MM.1S (cell line): Measurements from ENCODE around the gene PEX19.

Experiments used
- DNase-seq: peaks from one replicate; pipeline ENCODE4 v3.0.0-alpha.2; 2015
- H2AFZ ChIP-seq: fragments of 300-600 bp; sonication (generic); 2 replicates; pipeline ENCODE4 v1.6.0; 2016; ENCODE audit warnings: antibody characterized with exemption, low read length
- H3F3A ChIP-seq: fragments of 300-600 bp; sonication (generic); 2 replicates; pipeline ENCODE4 v1.6.1; 2016; ENCODE audit warnings: mild to moderate bottlenecking, antibody characterized with exemption, low read length, moderate library complexity, mixed read lengths; ENCODE audit not compliant: insufficient read depth
- H3K27ac ChIP-seq: fragments of 300-600 bp; sonication (generic); 2 replicates; pipeline ENCODE4 v1.5.1; 2016; ENCODE audit warnings: mild to moderate bottlenecking, low read length
- H3K27me3 ChIP-seq: fragments of 300-600 bp; sonication (generic); replicated peaks from 2 replicates; pipeline ENCODE4 v1.6.0; 2016; ENCODE audit warnings: low read length; ENCODE audit not compliant: insufficient read depth
- H3K36me3 ChIP-seq: fragments of 300-600 bp; sonication (generic); replicated peaks from 2 replicates; pipeline ENCODE4 v1.6.1; 2016; ENCODE audit warnings: mild to moderate bottlenecking, low read length, mixed read lengths; ENCODE audit not compliant: insufficient read depth
- H3K4me1 ChIP-seq: fragments of 300-600 bp; sonication (generic); 2 replicates; pipeline ENCODE4 v1.6.1; 2016; ENCODE audit warnings: low read length, mixed read lengths
- H3K4me2 ChIP-seq: fragments of 300-600 bp; sonication (generic); 2 replicates; pipeline ENCODE4 v1.6.0; 2016; ENCODE audit warnings: low read depth, low read length
- H3K4me3 ChIP-seq: fragments of 300-600 bp; sonication (generic); 2 replicates; pipeline ENCODE4 v1.5.1; 2016; ENCODE audit warnings: low read length, mixed read lengths
- H3K79me2 ChIP-seq: fragments of 300-600 bp; sonication (generic); 2 replicates; pipeline ENCODE4 v1.6.1; 2016; ENCODE audit warnings: mixed run types, low read length, mixed read lengths
- H3K9ac ChIP-seq: fragments of 300-600 bp; sonication (generic); 2 replicates; pipeline ENCODE4 v1.6.1; 2016; ENCODE audit warnings: low read length, mixed read lengths
- H3K9me2 ChIP-seq: fragments of 300-600 bp; sonication (generic); replicated peaks from 2 replicates; pipeline ENCODE4 v1.6.1; 2016; ENCODE audit warnings: mild to moderate bottlenecking, low read length, mixed read lengths; ENCODE audit not compliant: insufficient read depth
- H3K9me3 ChIP-seq: fragments of 300-600 bp; sonication (generic); replicated peaks from 2 replicates; pipeline ENCODE4 v1.6.1; 2016; ENCODE audit warnings: mild to moderate bottlenecking, low read length, mixed read lengths; ENCODE audit not compliant: insufficient read depth
- H4K20me1 ChIP-seq: fragments of 300-600 bp; sonication (generic); 2 replicates; pipeline ENCODE4 v1.6.1; 2016; ENCODE audit warnings: mild to moderate bottlenecking, low read length, moderate library complexity, mixed read lengths; ENCODE audit not compliant: insufficient read depth
- EZH2 ChIP-seq: fragments of 300-600 bp; sonication (generic); optimal IDR thresholded peaks from 2 replicates; pipeline ENCODE3; 2017; ENCODE audit warnings: low read depth, mild to moderate bottlenecking, antibody characterized with exemption, low read length, mixed read lengths
- EZH2phosphoT487 ChIP-seq: fragments of 300-600 bp; sonication (generic); IDR thresholded peaks from 2 replicates; pipeline ENCODE4 v1.6.1; 2018; ENCODE audit warnings: antibody characterized with exemption, low read length
- TF ChIP-seq, protein P1 (sequence below): fragments of 300-600 bp; sonication (generic); IDR thresholded peaks from 2 replicates; pipeline ENCODE4 v1.5.1; 2016; ENCODE audit warnings: antibody characterized with exemption, low read length, mixed read lengths

The PEX19 gene

GRCh38 chr1:160232911-160233310, 52.0 kb downstream of the PEX19 start:
- Histone ChIP-seq H3K27me3 (no peaks in the 10 kb centered on the region), H3K9me2 (no peaks in the 10 kb centered on the region), H3K9me3 (no peaks in the 10 kb centered on the region), H2AFZ (no peak overlapping the region), H3K4me3 (no peak overlapping the region), H3K4me1 (0 out of 2 replicates have a peak, but pooled peaks cover under 1% of the 10 kb centered on the region), H3K36me3 (peaks cover 16% of the 10 kb centered on the region), H3F3A (no peaks in the 10 kb centered on the region), H3K27ac (no peak overlapping the region), H3K79me2 (peaks cover 5% of the 10 kb centered on the region; the same call in 1 of the 2 replicates), H4K20me1 (no peaks in the 10 kb centered on the region), H3K9ac (no peak overlapping the region), H3K4me2 (no peak overlapping the region)
- DNase-seq, result no peak
- TF ChIP-seq, protein P1, sequence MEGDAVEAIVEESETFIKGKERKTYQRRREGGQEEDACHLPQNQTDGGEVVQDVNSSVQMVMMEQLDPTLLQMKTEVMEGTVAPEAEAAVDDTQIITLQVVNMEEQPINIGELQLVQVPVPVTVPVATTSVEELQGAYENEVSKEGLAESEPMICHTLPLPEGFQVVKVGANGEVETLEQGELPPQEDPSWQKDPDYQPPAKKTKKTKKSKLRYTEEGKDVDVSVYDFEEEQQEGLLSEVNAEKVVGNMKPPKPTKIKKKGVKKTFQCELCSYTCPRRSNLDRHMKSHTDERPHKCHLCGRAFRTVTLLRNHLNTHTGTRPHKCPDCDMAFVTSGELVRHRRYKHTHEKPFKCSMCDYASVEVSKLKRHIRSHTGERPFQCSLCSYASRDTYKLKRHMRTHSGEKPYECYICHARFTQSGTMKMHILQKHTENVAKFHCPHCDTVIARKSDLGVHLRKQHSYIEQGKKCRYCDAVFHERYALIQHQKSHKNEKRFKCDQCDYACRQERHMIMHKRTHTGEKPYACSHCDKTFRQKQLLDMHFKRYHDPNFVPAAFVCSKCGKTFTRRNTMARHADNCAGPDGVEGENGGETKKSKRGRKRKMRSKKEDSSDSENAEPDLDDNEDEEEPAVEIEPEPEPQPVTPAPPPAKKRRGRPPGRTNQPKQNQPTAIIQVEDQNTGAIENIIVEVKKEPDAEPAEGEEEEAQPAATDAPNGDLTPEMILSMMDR, result no peak
- TF ChIP-seq EZH2phosphoT487 (no peak), EZH2 (no peak)

- no peak overlapping the region for H3K9ac ChIP-seq
- no peaks in the 10 kb centered on the region for H3K27me3 ChIP-seq
- H3K4me3 ChIP-seq, result no peak overlapping the region
- H3K27ac ChIP-seq, result no peak overlapping the region
- no peak for TF ChIP-seq EZH2
- no peak for TF ChIP-seq EZH2phosphoT487
- TF ChIP-seq, protein P1, result no peak
- peaks cover 22% of the 10 kb centered on the region; the same call in 1 of the 2 replicates for H3K36me3 ChIP-seq
- no peaks in the 10 kb centered on the region for H3K9me3 ChIP-seq
- peaks cover 4% of the 10 kb centered on the region; the same call in 1 of the 2 replicates for H3F3A ChIP-seq
- H3K79me2 ChIP-seq, result peaks cover under 1% of the 10 kb centered on the region; the same call in 1 of the 2 replicates
- H3K4me2 ChIP-seq, result no peak overlapping the region
- no peak for DNase-seq
- peaks cover 11% of the 10 kb centered on the region for H3K4me1 ChIP-seq
- H2AFZ ChIP-seq, result no peak overlapping the region
- H4K20me1 ChIP-seq, result no peaks in the 10 kb centered on the region
- no peaks in the 10 kb centered on the region for H3K9me2 ChIP-seq
Observed at GRCh38 chr1:160228431-160228830, 56.5 kb downstream of the PEX19 start.

DNA sequence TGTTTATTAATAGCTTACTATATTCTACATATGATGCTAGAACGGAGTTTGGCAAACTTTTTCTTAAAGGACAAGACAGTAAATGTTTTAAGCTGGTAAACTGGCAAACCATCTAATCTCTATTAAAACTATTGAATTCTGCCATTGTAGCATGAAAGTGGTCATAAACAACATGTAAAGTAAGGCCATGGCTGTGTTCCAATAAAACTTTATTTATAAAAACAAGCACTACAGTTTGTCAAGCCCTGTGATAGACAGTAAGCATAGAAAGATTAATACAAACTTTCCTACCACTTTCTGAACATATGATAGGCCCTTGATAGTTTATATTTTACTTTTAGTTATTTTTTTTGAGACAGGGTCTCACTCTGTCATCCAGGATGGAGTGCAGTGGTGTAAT, 57.4 kb downstream of the PEX19 start:
- no peaks in the 10 kb centered on the region for H3K9me2 ChIP-seq
- H3K27me3 ChIP-seq, result no peaks in the 10 kb centered on the region
- H3F3A ChIP-seq, result peaks cover 4% of the 10 kb centered on the region; the same call in 1 of the 2 replicates
- no peak overlapping the region for H3K4me3 ChIP-seq
- DNase-seq, result no peak
- H2AFZ ChIP-seq, result no peak overlapping the region
- peaks cover 11% of the 10 kb centered on the region for H3K4me1 ChIP-seq
- H3K79me2 ChIP-seq, result no peaks in the 10 kb centered on the region
- H3K9ac ChIP-seq, result no peak overlapping the region
- TF ChIP-seq, protein P1, result no peak
- TF ChIP-seq EZH2 (no peak), EZH2phosphoT487 (no peak)
- H3K27ac ChIP-seq, result peak overlapping the region; percentile 34; the same call in 1 of the 2 replicates
- H3K36me3 ChIP-seq, result peaks cover 22% of the 10 kb centered on the region
- no peaks in the 10 kb centered on the region for H4K20me1 ChIP-seq
- H3K9me3 ChIP-seq, result no peaks in the 10 kb centered on the region
- H3K4me2 ChIP-seq, result no peak overlapping the region
